GM21529 (cell line): ENCODE data around the gene NIM1K.
"Not testable (repeated sequence)": the region's sequence is repeated elsewhere in the genome, so short reads cannot be mapped to it uniquely, and the experiment has no call there.

Experiments
- ATAC-seq: cut with Tn5 transposase; IDR thresholded peaks from one replicate; pipeline ENCODE4 v1.9.1; 2021; ENCODE audit not compliant: unreplicated experiment

NIM1K gene

DNA sequence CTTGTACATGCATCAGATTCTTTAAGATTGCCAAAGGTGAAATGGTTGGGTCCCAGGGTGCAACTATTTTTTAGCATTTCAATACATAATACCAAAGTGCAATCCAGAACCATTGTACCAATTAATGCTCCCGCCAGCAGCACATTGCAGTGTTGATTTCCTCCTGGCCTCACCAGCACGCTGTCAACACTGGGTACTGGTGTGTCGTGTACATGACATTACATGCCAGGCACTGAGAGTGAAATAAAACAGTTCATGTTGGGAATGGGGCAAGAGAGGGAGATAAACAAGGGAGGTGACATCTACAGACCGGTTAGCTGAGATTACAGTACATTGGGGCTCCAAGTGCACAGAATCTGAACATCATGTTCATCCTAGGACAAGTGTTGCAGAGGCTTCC is 83.4 kb downstream of the NIM1K start:
- ATAC-seq, result no peak

DNA sequence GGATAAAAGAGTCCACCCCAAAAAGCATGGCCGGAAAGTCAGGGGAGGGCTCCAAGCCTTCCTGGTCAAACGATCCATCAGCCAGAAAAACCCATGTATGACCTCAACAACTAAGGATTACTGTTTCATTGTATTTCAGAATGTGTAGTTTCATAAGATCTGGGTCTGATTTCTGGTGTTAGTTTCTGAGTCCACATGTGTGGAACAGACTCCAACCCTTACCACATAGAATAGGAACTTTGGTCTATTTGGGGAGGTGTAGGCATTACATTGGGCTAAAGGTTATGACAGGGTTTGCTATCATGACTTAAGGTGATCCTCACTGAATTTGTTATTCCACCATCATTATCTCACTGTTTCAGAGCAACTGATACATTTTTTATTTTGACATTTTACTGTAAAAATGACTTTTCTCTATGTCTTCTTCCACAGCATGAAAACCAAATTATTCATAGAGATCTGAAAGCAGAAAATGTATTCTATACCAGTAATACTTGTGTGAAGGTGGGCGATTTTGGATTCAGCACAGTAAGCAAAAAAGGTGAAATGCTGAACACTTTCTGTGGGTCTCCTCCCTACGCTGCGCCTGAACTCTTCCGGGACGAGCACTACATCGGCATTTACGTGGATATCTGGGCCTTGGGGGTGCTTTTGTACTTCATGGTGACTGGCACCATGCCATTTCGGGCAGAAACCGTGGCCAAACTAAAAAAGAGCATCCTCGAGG is 87.7 kb downstream of the NIM1K start:
- ATAC-seq, result no peak

DNA sequence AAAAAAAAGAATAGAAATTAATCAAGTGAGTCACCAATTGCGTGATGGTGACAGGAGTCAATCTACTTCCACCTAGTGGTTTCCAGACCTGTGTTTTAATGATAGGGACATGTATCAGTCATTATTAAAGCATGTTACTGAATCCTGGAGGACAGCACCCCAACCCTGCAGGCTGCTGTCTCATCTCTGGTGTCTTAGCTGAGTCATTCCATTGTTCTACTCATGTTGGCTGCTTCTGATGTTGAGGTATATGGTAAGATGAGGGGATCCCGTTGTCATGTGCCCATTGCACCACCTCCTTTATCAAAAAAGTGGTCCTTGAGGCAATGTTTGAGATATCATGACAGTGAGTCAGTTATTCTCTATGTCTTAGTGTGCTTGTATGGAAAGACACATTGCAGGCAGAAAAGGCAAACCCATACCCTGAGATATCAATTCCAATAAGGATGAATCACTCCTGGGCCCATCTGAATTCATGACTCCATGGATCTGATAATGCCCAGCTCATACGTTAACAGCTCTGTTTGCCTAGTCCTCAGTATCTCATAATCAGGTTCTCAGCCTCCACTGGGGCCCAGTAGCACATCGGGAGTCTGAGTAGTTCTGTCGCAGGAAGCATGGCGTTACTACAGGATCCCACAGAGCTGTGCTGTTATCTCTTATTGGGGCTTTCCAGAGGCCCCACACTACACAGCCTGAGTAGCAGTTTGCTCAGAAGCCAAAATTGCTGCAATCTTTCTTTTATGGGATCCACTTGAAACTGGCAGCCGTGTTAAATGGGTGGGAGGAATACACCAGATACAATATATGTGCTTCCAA is 90.0 kb downstream of the NIM1K start:
- no peak for ATAC-seq

DNA sequence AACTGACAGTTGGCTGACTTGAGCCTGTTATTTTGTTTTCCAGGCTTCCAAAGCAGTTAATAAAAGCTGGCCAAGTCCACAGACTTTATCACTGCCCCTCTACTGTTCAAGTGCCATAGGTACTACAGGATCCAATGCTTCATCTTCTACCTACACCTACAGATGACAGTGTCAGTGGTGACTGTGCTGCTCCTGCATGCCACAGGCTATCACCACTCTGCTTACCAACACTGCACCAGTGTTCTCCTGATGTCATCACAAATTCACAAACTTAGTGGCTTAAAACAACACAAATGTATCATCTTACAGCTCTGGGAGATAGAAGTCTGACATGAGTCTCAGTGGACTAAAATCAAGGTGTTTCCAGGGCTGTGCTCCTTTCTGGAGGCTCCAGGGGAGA is 94.6 kb downstream of the NIM1K start:
- ATAC-seq, result no peak

- no peak for ATAC-seq
Measured at GRCh38 chr5:43287493-43287892, 95.5 kb downstream of the NIM1K start.

GRCh38 chr5:43288269-43288831 is 96.3 kb downstream of the NIM1K start:
- ATAC-seq, result no peak

GRCh38 chr5:43290726-43291125 is 98.7 kb downstream of the NIM1K start:
- ATAC-seq, result no peak

- no peak for ATAC-seq
Measured at GRCh38 chr5:43294226-43294625, 102.2 kb downstream of the NIM1K start.

DNA sequence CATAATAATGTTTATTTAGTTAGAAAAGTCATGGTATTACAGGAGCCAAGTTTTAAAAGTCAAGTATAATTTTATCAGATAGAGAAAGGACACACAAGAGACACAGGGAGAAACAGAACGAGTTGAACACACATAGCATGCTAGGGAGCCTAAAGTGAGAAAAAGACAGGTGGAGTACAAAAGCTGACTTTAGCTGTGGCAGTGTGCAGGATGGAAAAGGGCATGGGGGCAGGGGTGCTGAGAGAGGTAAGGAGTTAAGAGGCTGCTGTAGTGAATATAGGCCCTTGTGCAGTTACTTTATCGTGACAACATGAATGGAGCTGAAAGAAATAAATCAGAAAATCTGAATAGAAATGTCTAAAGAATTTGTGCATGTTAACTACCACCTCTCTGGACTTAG is 103.2 kb downstream of the NIM1K start:
- no peak for ATAC-seq

- no peak for ATAC-seq
Measured at GRCh38 chr5:43296835-43297234, 104.8 kb downstream of the NIM1K start.

DNA sequence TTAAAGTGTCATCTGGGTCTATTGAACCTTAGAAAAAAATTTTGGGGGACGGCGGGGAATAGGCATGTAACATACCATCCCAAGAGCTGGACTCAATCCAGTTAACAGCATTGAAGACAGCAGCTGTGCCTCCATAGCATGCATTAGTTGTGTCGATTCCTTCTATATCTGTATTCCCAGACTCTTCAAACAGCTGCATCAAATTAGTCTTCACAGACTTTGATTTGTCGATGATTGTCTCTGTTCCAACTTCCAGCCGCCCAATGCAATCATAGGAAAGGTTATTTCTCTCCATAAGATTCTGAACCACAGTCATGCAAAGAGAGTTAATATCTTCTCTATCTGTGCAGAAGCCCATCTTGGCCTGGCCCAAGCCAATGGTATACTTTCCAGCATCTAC is 106.4 kb downstream of the NIM1K start:
- ATAC-seq, result no peak

- ATAC-seq, result no peak
Measured at GRCh38 chr5:43300112-43300511, 108.1 kb downstream of the NIM1K start.

DNA sequence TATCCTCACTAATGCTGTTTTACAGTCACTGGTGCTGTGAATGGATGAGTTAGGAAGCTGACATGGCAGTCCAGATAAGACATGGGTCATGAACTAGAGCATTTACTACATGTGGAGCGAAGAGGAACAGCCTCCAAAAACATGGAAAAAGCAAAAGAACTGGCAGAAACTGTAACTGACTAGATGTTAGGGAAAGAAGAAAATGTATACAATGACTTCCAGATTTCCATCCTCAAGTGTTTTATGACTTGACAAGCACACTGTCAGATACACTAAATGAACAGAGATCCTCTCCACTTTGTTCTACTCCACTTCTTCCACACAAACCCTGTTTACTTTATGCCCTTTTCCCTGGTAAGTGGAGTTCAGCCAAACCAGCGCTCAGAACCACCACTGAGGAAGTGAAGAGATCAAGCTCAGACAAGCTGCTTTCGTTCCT is 109.6 kb downstream of the NIM1K start:
- ATAC-seq, result no peak

GRCh38 chr5:43302481-43302880 is 110.5 kb downstream of the NIM1K start:
- ATAC-seq, result no peak

GRCh38 chr5:43303242-43303641 is 111.2 kb downstream of the NIM1K start:
- no peak for ATAC-seq

GRCh38 chr5:43304525-43304924 is 112.5 kb downstream of the NIM1K start:
- no peak for ATAC-seq

GRCh38 chr5:43305948-43306565 is 114.0 kb downstream of the NIM1K start:
- ATAC-seq, result peak; percentile 59

DNA sequence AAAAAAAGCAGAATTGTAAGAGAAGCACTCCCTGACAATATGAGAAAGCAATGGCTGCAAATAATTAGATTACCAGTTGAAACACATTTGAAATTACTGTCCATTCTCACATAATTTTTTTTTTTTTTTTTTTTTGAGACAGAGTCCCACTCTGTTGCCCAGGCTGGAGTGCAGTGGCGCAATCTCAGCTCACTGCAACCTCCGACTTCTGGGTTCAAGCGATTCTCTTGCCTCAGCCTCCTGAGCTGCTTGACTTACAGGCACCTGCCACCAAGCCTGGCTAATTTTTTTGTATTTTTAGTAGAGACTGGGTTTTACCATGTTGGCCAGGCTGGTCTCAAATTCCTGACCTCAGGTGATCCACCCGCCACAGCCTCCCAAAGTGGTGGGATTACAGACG is 114.9 kb downstream of the NIM1K start:
- ATAC-seq, result not testable (repeated sequence)

GRCh38 chr5:43309122-43309521 is 117.1 kb downstream of the NIM1K start:
- no peak for ATAC-seq

- no peak for ATAC-seq
Measured at GRCh38 chr5:43309637-43310036, 117.6 kb downstream of the NIM1K start.

DNA sequence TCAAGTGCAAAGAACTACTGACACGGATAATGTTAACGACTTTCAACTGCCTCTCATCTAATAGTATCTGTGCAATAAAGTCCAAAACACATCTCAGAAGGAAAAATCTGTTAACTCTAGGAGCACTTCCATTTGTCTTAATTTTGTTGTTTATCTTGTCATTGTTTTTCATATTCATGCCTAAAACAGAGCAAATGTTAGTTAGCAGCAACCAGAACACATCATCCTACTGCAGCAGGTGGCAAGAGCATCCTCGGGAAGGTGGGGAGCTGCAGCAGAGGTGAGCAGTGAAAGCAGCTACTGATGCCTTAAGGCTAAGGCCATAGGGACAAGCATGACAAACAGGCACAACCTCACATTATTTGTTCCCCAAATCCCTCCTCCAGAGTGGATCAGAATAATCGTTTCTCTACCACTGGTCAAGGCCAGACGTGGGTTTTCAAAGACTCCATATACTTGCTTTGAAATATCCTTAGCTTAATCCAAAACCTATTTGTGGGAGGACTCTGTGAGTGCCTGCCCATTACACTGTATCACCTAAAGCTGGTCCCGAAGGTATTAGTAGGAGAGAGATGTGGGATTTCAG is 120.1 kb downstream of the NIM1K start:
- no peak for ATAC-seq
